Effector CD8-positive, alpha-beta T cell (primary cell): ENCODE results near the gene MYO18B.

Experiments used
- DNase-seq: peaks from one replicate; lab custom pipeline; 2025; lab: John Stamatoyannopoulos, UW

Gene MYO18B

GRCh38 chr22:25908212-25908611 lies 166.2 kb downstream of the MYO18B start:
- no peak for DNase-seq

DNA sequence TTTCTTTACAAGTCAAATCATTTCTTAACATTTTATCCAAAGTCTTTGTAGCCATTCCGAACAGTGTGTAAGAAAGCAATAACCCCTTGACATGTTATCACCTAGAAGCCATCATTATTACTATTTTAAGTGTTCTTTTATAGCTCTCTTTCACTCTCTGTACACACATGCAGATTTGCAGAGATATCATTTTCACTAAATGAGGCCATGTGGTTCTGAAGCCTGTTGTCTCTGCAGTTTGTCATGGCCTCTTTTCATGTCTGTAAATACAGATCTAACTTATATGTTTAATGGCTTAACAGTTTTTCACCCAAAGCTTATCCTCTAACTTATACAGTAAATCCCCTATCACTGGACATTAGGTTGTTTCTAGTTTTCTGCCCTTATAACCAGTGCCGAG lies 166.8 kb downstream of the MYO18B start:
- no peak for DNase-seq

- DNase-seq, result no peak
Measured at GRCh38 chr22:25909614-25910387, 167.8 kb downstream of the MYO18B start.

DNA sequence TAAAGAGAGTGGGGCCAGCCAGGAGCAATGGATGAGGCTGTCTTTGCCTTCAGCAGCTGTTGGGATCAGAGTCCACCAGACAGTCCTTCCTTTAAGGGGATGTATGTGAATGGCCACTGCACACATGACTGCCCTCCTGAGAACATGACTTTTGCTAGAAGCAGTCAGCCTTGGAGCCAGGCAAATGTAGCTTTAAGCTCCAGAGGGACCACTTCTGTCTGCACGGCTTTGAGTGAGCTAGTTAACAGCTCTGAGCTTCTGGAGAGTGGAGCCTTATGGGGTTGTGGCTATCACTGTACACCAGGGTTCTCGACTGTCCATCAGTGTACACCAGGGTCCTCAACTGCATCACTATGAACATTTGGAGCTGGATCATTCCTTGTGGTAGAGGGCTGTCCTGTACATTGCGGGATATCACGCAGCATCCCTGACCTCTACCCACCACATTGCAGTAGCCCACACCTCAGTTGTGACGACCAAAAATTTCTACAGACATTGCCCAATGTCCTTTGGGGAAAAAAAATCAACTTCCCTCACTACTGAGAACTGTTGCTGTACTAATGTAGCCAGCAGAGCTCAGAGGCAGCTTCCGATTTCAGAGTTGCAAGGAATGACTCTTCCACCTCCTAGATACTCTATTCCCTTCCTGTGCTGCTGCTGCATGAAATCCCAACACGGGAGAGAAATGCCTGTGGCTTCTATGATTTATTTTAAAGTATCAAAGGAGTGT lies 169.4 kb downstream of the MYO18B start:
- no peak for DNase-seq

- DNase-seq, result no peak
Measured at GRCh38 chr22:25919452-25919851, 177.5 kb downstream of the MYO18B start.

DNA sequence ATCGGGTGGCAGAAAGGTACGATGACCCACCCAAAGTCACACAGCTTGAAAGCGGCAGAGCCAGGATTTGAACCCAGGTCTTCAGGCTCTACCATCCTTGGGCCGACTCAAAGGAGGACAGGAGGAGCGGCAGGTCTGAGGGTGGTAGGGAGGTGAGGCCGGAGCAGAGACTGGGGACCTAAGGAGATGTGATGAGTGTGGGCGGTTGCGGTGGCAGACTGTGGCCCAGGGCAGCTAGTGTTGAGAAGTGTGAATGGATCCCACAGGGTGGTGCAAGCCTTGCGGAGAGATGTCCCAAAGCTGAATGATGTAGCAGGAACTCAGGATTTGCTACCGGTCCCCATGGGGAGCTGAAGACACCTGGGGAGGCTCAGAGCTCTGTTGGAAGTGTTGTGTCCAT lies 180.2 kb downstream of the MYO18B start:
- no peak for DNase-seq

DNA sequence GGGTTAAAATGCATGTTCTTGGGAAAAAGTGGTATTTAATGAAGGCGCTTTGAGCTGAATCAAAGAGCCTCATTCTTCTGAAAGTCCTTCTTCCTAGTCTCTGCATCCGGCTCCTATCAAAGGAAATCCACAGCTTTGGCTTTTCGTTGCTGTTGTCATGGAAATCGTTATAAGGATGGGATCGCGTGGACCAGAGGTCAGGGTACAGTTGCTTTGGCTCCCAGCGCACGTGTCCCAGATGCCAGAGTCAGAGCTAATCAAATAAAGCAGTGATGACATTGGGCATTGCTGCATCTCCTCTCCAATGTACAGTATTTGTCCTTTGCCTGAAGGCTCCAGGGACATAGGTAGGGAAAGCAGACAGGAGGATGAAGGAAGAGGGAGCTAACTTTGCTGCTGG lies 181.9 kb downstream of the MYO18B start:
- no peak for DNase-seq

GRCh38 chr22:25928038-25928437 lies 186.1 kb downstream of the MYO18B start:
- no peak for DNase-seq

GRCh38 chr22:25929321-25929878 lies 187.4 kb downstream of the MYO18B start:
- DNase-seq, result no peak

DNA sequence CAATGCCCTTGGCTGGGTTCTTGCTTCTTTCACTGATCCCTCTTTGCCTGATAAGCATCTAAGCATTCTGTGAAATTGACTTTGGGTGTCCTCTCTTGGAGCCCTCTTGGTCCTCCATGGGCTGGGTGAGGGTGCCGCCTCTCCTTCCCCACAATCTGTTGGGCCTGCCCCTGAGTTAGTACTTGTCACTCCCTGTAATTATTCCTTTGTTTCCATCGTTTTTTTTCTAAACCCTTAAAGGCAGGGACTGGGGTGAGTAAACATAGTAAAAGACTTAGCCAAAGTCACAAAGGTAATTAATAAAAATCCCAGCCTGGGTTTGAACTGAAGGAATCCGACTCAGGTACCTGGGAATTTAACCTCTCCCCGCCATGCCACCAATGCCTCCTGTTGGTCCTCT lies 188.1 kb downstream of the MYO18B start:
- no peak for DNase-seq

- DNase-seq, result no peak
Measured at GRCh38 chr22:25930788-25931310, 188.9 kb downstream of the MYO18B start.

GRCh38 chr22:25933158-25933788 lies 191.3 kb downstream of the MYO18B start:
- DNase-seq, result no peak

DNA sequence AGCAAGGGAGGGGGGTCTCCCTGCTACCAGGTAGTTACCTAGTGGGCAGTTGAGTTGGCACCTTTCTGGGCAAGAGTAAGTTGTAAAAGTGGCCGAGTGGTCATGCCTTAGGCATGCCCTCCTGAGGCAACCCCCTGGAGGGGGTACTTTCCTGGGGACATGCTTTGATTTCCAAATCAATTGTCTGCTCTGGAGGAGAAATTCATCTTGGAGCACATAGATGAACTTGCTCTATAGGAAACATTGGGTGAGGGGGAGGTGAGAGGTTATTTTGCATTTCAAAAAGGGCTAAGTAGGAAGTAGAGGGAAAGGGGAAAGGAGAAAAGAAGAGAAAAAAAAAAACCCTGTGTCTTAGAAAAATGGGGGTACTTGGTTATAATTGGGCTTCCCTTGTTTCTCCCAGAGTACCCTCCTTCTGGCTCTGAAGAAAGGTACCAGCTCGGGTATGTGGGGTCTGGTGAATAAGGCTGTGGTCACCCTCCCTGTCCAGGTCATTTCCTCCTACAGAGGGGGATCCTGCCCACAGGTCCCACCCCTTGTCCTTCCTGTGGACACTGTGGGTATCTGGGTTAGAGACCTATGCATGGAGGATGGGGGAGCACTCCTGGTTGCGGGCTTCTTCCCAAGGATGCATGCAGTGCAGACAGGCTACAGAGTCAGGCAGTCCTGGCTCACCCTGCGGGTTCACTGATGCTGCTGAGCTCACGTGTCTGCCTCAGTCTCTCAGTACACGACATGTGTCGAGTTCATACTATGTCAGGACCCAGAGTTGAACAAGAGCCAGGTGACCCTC lies 193.5 kb downstream of the MYO18B start:
- no peak for DNase-seq

GRCh38 chr22:25938151-25938550 lies 196.2 kb downstream of the MYO18B start:
- DNase-seq, result no peak

- DNase-seq, result no peak
Measured at GRCh38 chr22:25939384-25939783, 197.4 kb downstream of the MYO18B start.

- no peak for DNase-seq
Measured at GRCh38 chr22:25940479-25940878, 198.5 kb downstream of the MYO18B start.

DNA sequence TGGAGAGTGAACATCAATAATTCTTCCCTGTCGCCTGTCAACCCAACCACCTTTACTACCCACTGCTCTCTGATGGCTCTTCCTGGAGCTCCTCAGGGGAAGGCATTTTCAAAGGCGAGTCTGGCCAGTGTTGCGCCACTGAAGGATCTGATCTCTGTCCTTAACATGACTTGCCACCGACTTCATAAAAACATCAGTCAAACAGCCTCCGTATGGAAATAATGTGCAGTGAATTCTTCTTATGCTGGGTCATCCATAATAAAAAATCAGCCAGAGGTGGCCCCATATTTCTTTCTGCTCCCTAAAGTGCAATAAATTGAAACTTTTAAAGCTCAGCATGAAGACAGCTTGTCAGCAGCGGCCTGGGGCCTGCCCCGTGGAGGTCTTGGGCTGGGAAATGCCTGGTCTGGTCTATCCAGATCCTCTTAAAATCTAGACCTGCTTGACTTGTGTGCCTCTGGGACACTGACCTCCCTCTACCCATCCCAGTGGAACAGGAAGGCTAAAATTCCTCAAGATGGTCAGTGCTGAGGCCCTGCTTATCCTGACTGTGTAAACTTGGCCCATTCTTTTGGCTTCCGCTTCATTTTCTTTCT lies 199.5 kb downstream of the MYO18B start:
- no peak for DNase-seq

DNA sequence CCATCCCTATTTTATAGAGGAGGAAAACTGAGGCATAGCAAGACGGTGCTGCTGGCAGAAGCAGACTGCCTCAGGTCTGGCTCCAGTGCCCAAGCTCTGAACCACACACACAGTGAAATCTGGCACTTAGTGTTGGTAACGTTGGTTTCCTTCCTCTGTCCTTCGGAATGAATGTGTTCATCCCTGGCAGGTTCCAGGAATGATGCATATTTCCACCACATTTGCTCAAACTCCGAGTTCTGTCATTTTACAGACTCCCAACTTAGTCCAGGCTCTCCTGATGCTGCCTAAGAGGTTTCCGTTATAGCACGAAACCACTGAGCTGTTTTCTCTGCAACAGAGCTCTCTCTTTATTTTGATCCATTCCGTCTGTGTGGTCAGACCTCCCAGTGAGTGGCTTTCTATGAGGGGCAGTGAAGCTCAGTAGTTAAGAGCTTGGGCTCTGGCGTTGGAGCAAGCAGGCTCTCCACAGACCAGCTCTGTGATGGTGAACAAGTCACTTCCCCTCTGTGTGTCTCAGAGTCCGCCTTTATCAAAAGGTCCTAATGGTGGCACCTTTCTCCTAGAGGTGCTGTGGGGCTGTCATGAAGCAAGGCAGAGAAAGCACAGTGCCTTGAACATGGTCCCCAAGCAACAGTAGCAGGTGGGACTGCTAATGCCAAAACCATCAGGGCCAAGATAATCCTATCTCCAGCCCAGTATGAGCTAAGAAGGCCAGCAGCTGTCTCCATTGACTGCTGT lies 200.3 kb downstream of the MYO18B start:
- DNase-seq, result no peak

GRCh38 chr22:25942856-25943411 lies 200.9 kb downstream of the MYO18B start:
- DNase-seq, result no peak

DNA sequence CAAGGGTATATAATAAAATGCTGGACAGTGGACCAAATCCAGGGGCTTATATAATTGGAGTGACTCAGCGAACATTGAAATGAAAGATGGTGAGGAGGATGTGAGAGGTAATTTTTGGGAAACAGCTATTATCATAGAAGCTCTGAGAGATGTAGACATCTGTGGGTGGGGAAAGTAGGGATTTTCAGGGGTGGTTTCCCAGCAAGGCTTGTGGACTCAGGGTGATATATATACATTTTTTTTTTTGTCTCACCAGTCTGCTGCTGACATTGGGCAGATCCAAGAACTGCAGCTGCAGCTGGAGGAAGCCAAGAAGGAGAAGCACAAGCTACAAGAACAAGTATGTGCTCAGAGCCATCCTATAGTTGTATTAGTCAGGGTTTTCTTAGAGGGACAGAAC lies 208.1 kb downstream of the MYO18B start:
- no peak for DNase-seq
